GM21825 (cell line): ENCODE measurements around the gene CD24.
"Not testable (repeated sequence)": the region's sequence is repeated elsewhere in the genome, so short reads cannot be mapped to it uniquely, and the experiment has no call there.

Source experiments
- ATAC-seq: cut with Tn5 transposase; IDR thresholded peaks from one replicate; pipeline ENCODE4 v1.9.1; 2021; ENCODE audit warnings: mild to moderate bottlenecking, moderate library complexity; ENCODE audit not compliant: unreplicated experiment

The CD24 gene

GRCh38 chr6:106974336-106974998 is at the start of gene CD24:
CD24 (minus strand) TSS chr6:106974729; CDS start chr6:106974646, 83 bp downstream.
- peak; percentile 17 for ATAC-seq

GRCh38 chr6:107021446-107022185 is 47.1 kb upstream of the CD24 start:
- no peak for ATAC-seq

GRCh38 chr6:107020239-107020638 is 45.7 kb upstream of the CD24 start:
- ATAC-seq: no peak

GRCh38 chr6:107019628-107020027 is 45.1 kb upstream of the CD24 start:
- not testable (repeated sequence) for ATAC-seq

- no peak for ATAC-seq
These were observed 44.5 kb upstream of the CD24 start for GRCh38 chr6:107019047-107019446.

- no peak for ATAC-seq
These were observed 35.0 kb upstream of the CD24 start for GRCh38 chr6:107009499-107009898.

- no peak for ATAC-seq
These were observed 23.0 kb upstream of the CD24 start for GRCh38 chr6:106997392-106998158.

GRCh38 chr6:106995640-106996039 is 21.1 kb upstream of the CD24 start:
- no peak for ATAC-seq

- ATAC-seq: not testable (repeated sequence)
These were observed 15.2 kb upstream of the CD24 start for GRCh38 chr6:106989737-106990136.

GRCh38 chr6:106988664-106989063 is 14.1 kb upstream of the CD24 start:
- no peak for ATAC-seq

GRCh38 chr6:106981926-106982325 is 7.4 kb upstream of the CD24 start:
- no peak for ATAC-seq

- ATAC-seq: no peak
These were observed 6.4 kb upstream of the CD24 start for GRCh38 chr6:106980926-106981325.

- no peak for ATAC-seq
These were observed 4.9 kb upstream of the CD24 start for GRCh38 chr6:106979435-106979884.

- no peak for ATAC-seq
These were observed 2.7 kb upstream of the CD24 start for GRCh38 chr6:106977246-106977645.

GRCh38 chr6:106976270-106976669 is 1.7 kb upstream of the CD24 start:
- ATAC-seq: no peak

GRCh38 chr6:106975738-106976064 is 1.2 kb upstream of the CD24 start:
- ATAC-seq: no peak

GRCh38 chr6:106974999-106975737 is 639 bp upstream of the CD24 start:
- ATAC-seq: peak; percentile 73

- ATAC-seq: no peak
These were observed 643 bp downstream of the CD24 start for GRCh38 chr6:106973836-106974335.

GRCh38 chr6:106973018-106973835 is 1.3 kb downstream of the CD24 start:
- no peak for ATAC-seq

GRCh38 chr6:106972500-106972899 is 2.0 kb downstream of the CD24 start:
- no peak for ATAC-seq
